HG03571 (cell line): Measurements from ENCODE around the gene ZFAND3.

Source experiments
- ATAC-seq: cut with Tn5 transposase; IDR thresholded peaks from one replicate; pipeline ENCODE4 v1.9.1; 2021; ENCODE audit not compliant: unreplicated experiment

ZFAND3 gene

GRCh38 chr6:38175786-38176185 is 356.3 kb downstream of the ZFAND3 start:
- ATAC-seq: no peak

- ATAC-seq: no peak
Observed at GRCh38 chr6:38176797-38177751, 357.5 kb downstream of the ZFAND3 start.

DNA sequence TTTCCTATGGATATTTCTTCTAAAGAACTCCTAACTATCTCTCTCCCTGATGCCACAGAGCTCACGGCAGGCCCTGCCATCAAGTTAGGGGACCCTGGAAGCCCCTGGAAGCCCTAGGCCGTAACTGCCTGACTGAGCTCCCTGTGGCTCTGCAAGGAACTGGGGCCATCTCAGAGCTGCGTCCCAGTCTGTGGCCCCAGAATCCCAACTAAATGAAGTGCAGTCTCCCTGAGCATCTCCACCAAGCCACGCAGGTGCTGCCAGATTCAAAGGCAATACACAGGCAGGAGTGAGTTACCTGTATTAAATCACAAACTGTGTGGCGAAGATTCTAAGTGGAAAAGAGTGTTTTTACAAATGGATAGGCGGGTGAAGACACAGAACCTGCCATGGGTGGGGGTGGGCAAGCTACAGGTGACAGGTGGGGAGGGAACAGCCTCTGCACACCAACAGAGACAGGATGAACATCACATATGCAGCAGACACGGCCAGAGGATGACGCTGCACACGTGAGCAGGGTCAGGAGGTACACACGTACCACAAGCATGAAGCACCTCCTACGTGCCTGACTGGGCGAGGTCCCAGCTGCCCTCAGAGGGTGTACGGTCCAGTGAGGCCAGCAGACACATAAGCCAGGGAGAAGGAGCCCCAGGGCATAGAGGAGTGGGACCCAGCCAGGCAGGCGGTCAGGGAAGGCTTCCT is 358.5 kb downstream of the ZFAND3 start:
- ATAC-seq: no peak

DNA sequence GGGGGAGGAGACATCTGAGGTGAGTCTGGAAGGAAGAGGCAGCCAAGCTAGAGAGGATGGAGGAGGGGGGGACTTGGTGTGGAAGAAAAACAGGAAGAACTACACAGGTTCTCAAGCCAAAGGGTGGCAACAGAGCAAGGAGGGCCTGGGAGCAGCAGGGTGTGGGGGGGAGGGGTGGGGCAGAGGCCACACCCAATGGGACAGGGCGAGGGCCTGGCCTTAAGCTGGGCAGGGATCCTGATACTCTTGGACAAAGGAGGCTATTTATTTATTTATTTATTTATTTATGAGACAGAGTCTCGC is 359.0 kb downstream of the ZFAND3 start:
- ATAC-seq: no peak

- no peak for ATAC-seq
Observed at GRCh38 chr6:38179300-38179699, 359.8 kb downstream of the ZFAND3 start.

DNA sequence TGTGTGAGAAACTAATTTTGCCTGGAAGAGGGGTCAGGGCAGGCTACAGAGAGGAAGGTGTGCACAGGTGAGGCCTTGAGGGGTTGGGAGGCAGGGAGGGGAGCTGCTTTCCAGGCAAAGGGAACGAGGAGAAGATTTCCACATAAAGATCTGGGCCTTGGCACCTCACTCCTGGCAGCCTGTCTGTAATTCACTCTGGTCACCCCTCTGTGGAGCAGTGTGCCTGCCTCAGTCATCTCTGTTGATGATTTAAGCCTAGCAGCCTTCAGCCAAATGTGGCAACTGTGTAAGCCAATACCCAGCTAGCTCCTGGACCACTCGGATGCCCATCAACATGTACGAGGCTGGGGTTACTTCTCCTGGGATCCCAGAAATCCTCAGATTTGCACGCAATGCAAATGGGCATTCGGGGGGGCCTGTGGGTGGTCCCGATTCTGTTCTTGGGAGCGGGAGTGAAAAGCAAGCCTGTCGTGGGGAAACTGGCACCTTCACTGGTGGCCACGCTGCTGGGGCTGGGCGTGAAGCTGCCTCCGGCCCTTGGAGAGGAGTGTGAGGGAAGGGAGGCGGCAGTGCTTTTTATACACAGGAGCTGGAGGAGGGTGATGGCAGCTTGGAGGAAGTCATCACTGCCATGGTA is 360.4 kb downstream of the ZFAND3 start:
- no peak for ATAC-seq

DNA sequence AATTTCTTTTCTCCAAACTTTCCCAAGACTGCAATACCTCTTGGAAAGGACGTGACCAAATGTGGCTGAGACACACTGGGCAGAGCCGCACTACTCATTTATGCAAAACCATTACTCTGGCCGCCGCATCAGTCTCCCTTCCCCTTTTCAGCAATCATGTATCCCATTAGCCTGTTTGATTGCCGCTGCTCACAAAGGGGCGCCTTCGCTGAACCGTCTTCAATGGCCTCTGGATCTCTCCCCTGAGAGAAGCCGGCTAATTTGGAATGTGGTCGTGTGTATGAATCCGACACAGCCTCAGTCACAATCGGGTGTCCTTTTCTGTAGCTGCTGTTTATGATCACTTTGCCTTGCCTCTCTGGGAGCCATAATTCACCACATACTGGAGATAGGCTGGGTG is 361.1 kb downstream of the ZFAND3 start:
- no peak for ATAC-seq

DNA sequence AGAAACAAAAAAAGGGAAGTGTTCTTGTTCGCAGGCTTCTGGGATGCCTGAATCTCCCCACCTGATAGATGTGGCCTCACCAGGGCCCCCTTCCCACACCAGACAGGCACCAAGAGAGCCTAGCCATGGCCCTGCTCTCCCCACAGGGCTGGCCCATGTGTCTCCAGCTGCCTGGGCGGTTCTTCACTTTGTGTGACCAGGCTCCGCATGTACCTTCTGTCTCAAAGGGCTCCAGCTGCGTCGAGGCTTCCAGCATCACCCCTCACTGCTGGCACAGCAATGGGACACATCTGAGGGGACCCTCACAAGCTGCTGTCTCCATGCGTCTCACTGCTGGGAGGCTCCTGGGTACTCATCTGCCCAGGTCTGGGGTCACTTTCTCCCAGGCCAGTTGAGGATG is 362.9 kb downstream of the ZFAND3 start:
- ATAC-seq: no peak

GRCh38 chr6:38183856-38184584 is 364.5 kb downstream of the ZFAND3 start:
- ATAC-seq: no peak

DNA sequence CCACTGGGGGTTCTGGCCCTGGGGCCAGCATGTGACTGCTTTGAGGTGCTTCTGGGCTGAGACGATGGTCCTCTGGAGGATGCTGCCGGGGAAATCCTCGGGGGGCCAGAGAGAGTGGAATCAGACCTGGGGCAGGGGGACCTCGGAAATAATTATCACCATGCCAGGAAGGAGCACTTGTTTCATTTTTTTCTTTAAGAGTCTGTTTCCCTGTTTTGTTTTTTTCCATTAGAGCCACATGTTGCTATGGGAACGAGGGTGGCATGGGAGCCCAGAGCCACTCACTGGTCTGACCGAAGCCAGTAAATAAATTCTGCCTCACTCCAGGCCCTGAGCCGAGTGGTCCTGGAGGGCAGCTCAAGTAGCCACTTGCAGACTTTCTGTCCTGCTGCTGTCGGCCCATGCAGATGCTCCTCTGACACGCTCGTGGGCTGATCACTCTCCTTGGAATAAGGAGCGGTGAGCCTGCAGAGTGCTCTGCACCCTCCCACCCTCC is 365.1 kb downstream of the ZFAND3 start:
- ATAC-seq: no peak

DNA sequence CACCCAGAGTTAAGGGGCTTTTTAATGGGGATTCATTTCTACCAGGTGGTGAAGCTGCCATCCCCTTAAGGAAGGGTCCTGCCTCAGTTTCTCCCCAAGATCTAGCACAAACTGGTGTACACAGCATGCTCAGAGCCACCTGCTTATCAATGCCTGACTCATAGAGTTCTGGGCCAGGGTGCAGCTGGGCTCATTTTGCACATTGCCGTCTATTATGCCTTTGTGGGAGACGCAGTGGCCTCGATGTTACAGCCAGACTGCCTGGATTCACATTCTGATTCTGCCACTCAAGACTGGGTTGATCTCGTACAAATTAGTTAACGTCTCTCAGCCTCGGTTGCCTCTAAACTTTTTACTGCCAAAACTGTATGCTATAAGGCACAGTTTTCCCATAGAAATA is 365.7 kb downstream of the ZFAND3 start:
- no peak for ATAC-seq

DNA sequence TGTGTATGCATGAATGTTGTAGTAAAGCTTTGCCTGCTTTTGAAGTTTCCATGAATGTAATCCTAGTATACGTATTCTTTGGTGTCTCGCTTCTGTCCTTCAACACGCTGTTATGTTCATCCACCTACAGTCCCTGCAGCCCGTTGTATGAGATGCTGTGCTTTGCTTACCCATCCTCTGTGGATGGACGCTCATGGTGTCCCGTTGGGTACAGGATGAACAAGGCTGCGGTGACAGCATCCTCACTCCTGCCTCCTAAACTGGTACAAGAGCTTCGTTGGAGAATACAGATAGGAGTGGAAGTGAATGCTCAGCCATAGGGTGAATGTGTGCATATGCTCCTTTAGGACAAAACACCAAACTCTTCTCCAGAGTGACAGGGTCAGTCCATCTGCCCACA is 366.2 kb downstream of the ZFAND3 start:
- no peak for ATAC-seq

DNA sequence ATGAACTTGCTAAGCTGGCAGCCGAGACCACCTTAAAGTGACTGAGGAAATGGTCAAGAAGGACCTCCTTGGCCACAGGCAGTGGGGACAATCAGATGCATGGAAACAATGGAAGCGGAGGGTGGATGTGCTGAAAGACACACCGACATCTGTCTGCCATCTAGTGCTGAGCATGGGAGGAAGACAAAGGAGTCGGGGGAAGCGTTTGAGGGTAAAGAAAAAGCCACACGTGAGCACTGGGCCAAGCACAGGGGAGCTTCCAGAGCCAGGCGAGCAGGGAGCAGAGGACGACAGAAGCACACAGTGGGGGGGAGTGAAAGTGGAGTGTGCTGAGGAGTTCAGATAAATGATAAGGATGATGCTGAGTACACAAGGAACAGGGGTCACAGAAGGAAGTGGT is 367.8 kb downstream of the ZFAND3 start:
- ATAC-seq: no peak

DNA sequence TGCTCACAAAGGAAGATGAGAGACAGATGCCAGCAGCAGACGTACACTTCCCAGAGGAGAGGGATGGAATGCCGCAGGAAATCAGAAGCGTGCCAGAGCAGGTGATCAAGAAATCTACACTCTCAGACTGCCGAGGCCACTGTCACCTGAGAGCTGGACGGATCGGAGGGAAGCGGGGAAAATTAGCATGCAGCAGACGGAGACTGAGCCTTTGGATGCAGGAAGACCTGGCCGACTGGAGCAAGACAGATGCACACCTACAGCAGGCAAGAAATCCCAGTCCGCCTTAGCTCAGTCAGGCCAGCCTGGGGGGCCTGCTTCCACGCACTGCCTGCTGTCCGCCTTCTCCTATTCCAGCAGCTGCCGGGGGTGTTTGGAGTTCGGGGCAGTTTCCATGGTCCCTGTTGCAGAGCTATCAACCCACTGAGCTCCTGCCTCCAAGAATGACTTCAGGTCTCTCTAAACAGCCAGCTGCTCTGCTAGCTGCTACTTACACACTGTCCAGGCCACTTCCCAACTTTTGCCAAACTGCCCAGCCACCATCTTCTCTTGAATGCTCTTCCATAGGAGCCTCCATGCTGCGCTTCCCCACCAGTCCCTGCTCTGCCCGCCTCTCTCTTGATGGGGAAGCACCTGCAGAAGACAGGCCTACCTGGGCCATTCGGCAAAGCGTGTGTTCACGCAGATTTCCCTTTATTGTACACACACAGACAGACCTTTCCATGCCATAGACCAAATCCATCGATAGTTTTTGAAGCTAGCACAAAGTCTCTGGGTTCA is 368.5 kb downstream of the ZFAND3 start:
- no peak for ATAC-seq

DNA sequence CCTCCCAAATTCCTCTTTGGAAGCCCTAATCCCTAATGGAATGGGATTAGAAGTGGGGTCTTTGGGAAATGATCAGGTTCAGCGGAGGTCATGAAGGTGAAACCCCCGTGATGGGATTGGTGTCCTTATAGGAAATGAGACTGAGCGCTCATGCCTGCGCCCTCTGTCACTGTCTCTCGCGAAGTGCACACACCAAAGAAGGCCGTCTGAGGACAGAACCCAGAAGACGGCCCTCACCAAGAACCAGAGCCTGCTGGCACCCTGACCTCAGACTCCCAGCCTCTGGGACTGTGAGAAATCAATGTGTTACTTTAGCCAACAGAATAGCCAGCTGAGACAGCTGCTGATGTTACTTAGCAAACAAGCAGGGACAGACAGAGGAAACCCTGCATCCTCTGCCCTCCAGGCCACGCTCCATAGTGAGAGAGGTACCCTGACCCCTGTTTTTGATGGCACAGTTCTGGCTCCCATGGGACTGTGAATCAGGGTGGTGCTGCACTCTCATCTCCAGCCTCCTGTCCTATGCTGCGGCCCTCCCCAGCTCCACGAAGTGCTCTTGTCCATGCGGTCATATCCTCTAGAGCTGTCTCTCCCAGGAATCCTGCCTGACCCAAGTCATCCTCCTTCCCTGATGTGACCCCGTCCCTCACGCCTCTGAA is 369.3 kb downstream of the ZFAND3 start:
- no peak for ATAC-seq

GRCh38 chr6:38191418-38191817 is 371.9 kb downstream of the ZFAND3 start:
- ATAC-seq: no peak

DNA sequence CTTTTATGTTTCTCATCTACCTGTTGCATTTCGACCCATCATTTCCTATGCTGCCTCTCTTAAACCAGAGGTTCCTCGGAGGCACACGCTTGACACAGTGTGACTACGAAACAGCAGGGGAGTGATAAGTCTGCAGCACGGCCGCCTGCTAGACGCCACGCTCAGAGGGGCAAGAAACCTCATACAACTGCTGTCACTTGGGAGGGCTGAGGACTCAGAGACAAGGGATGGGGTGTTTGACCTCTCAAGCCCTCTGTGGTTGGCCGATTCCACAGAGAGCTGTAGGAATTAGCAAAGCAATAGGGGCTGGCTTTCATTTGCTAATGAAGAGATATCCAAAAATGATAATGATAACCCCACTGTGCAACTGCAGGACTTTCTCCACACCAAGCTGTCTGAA is 372.5 kb downstream of the ZFAND3 start:
- no peak for ATAC-seq

- ATAC-seq: no peak
Observed at GRCh38 chr6:38192487-38192886, 373.0 kb downstream of the ZFAND3 start.

- no peak for ATAC-seq
Observed at GRCh38 chr6:38193051-38193450, 373.5 kb downstream of the ZFAND3 start.
